ENCODE results near the gene PTPRH. TPM values are rescaled to one million over a fixed set of nuclear protein-coding genes. Genes with fewer than 3 reads are reported as not detected.

PTPRH gene
- total and polyA plus RNA-seq, 9 of the 15 experiments (the other 6 are each of a cell fraction or from before 2014, with no cell fraction given) = 0.87 to 34.3 (median 22.7) TPM

GRCh38 chr19:55257461-55258420 lies 48.4 kb upstream of the PTPRH start (continued):
- no peak for TF ChIP-seq CHD7 (IDR thresholded peaks at IDR 0.05; ENCODE audit: low read depth, low read length)
- TF ChIP-seq THRB (CRISPR knock-in tag; conservative IDR thresholded peaks at IDR 0.05) = no peak
- TF ChIP-seq SMAD4 (CRISPR knock-in tag; conservative IDR thresholded peaks at IDR 0.05) = no peak
- TF ChIP-seq ZNF253 (CRISPR knock-in tag; conservative IDR thresholded peaks at IDR 0.05) = no peak
- TF ChIP-seq ZBTB9 (CRISPR knock-in tag; IDR thresholded peaks at IDR 0.05) = no peak
- TF ChIP-seq ARID3B (CRISPR knock-in tag; IDR thresholded peaks at IDR 0.05; ENCODE audit: borderline replicate concordance) = no peak
- no peak for TF ChIP-seq SRSF9 (IDR thresholded peaks at IDR 0.05; ENCODE audit: borderline replicate concordance, low read depth, low read length)
- peak; percentile 86 for TF ChIP-seq BHLHE40 (IDR thresholded peaks at IDR 0.05; ENCODE audit: low read length)
- TF ChIP-seq SPI1 (IDR thresholded peaks at IDR 0.05; ENCODE audit: borderline replicate concordance, low read depth, low read length) = no peak
- TF ChIP-seq NFRKB (IDR thresholded peaks at IDR 0.05; ENCODE audit: low read depth) = no peak
- no peak for TF ChIP-seq MBD2 (IDR thresholded peaks at IDR 0.05; ENCODE audit: borderline replicate concordance, low read depth)

Measured in K562 (cell line).